Limb (tissue), 2 donors: ENCODE results near the gene GNA14.
"Not testable (repeated sequence)": the region's sequence is repeated elsewhere in the genome, so short reads cannot be mapped to it uniquely, and the experiment has no call there.

Source experiments
- DNase-seq, 2 donors: peaks; one replicate each; pipeline ENCODE4 v3.0.0-alpha.2; 2016; ENCODE audit errors: extremely low spot score in 2 of 2

The GNA14 gene

DNA sequence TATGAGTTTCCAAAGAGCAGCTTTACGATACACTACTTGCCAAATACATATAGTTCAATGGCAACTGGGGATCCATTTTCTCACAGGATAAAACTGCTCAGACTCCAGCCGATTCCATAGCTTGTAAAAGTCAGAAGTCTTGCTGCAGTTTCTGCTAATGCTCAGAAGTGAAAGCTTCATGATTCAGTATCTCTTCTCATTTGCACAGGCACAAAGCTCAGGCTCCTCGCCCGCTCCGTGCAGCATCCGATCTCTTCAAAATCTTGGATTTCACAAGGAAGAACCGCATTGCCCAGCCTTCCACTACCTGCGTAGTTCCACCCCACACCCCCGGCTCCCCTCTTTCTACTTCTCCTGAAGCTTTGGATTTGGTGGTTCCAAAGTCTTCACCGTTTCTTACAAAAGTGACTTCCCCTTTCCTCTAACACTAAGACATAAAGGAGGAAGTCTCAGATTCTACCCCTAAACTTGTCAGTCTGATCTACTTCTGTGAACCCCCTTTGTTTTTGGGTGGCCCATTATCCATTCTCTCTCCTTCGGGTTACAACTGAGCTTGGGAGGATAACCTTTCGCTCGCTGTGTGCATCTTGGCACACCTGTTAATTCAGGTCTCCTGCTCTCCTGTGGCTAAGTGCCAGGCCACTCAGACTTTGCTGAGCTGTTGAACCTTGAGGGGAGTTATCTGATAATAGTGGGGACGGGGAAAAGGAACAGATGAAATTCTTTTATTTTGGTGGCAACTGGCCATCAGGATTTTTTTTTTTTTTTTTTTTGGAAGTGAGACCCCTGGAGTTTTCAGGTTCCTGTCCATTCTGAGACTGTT, 194.1 kb downstream of the GNA14 start:
- no peak for DNase-seq

DNA sequence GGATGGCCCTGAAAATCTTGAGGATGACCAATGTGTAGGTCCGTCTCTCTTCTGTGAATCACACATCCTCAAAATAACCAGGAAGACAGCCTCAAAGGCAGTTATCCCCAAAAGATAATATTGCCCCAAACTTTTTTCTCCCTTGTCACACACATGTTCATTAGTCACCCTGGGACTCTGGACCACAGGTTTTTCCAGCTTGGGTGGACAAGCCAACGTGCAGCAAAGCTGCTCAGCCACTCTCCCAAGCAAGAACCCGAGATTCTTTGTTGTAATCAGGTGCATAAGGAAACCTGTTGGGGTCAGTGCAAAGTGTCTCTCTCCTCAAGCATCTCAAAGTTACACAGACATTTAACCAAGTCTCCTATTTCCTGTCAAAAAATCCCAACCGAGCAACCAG, 196.6 kb downstream of the GNA14 start:
- DNase-seq, result no peak

DNA sequence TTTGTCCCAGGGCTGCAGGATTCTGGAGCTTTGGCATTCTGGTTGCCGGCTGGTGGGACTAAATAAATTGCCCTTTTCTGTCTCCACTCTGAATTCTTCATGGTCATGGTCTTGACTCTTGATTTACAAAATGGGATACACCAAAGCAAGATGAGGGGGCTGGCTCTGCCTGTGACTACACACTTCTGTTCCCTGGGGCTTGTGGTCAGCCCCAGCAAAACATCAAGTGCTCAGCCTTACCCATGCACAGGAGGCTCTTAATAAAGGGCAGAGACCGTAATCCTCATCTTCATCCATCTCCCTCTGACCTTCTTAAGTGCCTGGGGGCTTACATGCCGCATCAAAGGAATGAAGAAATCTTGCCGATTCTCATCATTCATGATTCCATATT, 198.0 kb downstream of the GNA14 start:
- no peak for DNase-seq

DNA sequence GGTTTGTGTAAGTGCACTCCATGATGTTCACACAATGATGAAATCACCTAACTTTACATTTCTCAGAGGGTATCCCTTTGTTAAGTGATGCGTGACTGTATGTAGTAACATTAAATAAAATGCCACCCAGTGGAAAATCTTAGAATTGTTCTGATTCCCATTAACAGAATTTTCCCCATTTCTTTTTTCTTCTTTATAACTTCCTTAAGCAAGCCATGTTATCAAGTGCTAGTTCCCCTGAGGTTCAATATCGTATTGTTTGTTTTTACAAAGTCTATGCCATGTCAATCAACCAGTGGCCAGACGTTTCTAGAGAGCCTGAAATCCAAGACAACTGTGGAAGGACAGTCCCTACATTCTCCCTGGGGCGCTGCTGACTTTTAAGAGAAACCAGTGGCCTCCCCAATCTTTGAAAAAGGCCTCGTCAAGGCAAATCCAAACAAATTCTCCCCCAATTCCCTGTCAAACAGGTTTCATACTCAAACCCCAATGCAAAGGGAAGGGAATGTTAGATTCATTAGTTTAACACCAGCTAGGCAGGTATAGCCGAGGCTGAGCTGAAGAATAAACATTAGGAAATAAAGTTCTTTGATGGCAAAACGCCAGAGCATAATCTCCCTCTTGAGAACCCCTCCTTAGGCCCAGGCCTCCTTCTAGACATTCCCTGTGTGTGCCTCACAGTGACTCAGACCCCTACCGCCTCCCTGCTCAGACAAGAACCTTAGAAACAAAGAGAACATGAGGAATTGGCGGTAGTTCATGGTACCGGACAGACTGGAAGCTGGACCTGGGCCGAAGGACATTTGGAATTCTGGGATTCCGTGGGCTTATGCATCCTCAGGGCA, 198.7 kb downstream of the GNA14 start:
- no peak for DNase-seq

DNA sequence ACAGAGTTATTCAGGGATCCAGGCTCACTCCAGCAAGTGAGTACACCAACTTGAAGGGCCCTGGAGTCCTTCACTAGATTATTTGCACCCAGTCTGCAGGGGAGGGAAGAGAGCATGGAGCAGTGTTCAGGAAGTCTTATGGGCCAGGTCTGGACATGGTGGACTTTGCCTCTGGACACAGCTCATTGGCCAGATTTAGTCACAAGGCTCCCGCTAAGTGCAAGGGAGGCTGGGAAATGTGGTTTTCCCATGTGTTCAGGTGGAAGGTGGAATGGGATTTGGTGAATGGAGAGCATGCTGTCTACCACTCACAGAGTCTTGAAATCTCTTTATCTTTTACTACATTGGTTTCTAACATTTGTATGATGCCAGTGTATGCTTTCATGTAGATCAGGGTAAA, 200.5 kb downstream of the GNA14 start:
- DNase-seq, result no peak

DNA sequence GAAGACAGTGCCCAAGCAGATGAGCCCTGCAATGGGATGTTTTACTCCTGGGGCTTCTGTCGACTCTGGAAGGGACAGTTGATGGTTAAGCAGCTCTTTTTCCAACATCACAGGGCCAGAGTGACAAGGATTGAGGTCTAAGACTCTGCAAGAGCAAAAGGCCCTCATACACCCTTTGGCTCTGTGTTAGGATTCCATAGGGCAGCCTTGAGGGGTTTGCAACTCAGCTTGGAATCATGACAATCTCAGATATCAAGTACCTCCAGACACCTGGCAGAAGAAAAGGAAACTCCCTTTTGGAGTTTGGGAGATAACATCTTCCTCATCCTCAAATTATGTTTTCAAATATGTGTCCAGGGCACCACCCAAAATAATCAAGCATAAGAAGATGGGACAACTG, 205.7 kb downstream of the GNA14 start:
- DNase-seq, result no peak

DNA sequence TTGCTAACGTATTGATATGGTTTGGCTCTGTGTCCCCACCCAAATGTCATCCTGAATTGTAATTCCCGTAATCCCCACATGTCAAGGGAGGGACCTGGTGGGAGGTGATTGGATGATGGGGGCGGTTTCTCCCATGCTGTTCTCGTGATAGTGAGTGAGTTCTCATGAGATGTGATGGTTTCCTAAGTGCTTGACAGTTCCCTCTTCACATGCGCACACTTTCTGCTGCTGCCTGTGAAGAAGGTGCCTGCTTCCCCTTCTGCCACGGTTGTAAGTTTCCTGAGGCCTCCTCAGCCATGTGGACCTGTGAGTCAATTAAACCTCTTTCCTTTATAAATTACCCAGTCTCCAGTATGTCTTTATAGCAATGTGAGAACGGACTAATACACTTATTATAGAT, 207.0 kb downstream of the GNA14 start:
- not testable (repeated sequence) for DNase-seq

DNA sequence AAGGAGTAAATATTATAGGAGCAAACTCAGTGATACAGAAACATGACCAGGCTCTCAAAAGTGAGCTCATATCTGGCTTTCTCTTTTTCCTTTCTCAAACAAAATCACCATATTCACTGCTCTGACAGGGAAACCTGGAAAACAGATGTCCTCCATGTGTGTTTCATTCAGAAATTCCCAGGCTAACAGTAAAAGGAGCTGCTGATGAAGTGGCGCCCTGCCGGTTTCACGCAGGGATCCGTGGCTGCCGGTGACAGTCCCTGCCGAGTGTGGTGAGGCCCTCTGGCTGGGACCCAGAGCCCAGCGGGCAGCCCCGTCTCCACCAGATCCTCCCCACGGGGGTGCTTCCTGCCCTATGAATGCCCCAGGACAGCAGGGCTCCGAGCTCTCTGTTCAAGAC, 208.1 kb downstream of the GNA14 start:
- DNase-seq, result peak; percentile 58 to 69

DNA sequence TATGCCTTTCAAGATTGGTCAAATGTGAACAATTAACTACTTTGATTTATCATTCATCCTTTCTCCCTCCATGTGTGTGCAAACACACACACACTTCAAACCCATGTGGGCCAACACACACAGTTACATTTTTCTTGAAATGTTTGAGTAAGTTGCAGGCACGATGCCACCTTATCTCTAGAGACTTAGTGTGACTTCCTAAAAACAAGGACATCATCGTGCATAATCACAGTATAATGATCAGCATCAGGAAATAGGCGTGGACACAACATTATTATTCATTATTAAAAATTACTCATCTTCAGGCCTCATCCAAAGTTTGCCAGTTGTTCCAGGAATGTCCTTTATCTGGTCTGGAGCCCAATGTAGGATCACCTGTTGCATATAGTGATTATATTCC, 209.5 kb downstream of the GNA14 start:
- DNase-seq, result no peak

DNA sequence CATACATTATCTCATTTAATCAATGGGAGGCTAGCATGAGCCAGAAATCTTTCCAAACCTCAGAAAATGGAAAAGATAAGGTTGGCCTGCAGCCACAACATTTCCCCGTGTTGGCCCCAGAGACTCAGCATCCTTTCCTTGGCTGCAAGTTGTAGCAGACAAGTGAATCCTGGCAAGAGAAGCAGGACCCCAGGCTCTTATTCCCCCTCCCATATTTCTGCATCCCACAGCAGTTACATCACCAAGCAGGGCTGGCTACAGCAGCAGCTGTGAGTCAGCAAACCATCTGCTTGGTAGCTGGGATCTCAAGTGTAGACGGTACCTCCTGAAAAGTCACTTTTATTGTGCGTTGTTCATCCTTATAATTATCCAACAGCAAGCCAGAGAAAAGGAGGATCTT, 212.4 kb downstream of the GNA14 start:
- DNase-seq, result peak in 1 of 2 donors; percentile 57

DNA sequence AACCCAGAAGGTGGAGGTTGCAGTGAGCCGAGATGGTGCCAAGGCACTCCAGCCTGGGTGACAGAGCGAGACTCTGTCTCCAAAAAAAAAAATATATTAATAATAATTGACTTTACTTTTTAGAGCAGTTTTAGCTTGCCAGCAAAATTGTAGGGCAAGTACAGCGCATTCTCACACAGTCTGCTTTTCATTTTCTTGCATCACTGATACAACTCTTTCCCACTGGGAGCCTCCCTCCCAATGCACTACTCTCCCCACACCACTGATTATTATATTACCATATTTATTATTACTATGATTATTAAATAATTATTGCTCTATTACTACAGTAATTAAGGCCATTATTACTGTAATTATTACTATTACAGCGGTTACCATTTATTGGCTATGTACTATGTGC, 212.8 kb downstream of the GNA14 start:
- DNase-seq, result no peak

DNA sequence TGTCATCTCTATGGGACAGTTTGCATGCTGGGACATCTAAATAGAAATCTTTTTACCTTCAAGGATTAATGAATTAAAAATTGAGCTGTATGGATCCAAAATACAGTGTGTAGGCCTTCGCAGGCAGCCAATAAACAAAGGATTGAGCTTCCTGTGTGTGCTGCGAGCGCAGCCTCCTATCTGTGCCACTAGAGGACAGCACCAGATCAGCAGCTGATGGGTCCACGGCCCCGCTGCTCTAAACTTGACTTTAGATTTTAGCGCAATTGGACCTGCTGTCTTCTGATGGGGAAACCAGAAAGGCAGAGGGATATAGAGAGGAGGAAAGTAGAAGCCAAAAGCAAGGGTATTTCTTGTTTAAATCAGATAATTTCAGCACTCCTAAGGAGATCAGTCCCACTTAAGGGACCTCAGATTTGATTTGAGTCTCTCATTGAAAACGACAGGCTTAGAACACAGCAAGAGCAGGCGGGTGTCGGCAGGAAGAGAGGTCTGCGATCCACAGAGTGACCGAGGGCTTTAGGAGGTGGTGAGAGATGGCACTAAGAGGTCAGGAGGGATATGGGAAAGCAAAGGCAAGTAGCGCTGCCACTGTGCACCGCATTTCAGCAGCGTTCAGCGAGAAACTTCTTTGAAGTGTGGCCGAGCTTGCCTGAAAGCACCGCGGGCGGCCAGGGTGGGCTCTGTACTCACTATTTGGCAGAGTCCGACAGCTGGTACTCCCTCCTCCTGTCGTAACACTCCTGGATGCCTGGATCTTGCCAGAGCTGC, 214.3 kb downstream of the GNA14 start:
- DNase-seq, result peak; percentile 75 to 77

DNA sequence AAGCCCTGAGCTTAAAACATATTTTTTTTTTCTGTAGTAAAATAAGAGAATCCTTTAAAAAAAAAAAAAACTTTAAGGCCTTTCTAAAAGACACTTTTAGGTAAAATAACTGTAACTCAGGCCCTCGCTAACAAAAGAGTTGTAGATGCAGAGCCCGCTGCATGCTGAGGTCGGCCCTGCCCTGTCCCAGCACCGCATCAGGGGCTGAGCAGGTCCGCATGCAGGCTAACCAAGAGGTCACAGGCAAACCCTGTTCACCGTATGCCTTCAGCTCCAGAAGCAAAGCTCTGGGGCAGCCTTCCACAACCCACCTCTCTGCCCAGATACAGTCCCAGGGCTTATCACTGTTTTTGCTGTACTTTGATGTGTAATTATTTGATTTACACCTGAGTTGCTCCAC, 216.1 kb downstream of the GNA14 start:
- DNase-seq, result no peak

DNA sequence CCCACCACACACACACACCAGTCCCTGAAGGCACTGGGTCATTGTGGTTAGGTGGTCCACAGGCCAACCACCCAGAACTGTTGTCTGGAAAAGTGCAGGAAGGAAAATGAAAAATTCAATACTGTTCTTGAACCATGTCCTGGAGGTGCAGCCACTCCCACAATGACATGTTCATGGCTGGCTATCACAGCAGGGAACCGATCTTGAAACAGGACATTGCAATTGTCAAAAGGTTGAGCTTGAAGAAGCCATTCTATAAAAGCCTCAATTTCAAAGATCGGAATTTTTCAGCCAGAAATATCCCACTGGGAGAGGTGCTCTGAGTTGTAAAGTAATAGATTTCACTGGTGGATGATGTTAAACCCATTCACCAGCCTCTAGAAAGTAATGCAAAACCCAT, 218.2 kb downstream of the GNA14 start:
- no peak for DNase-seq

DNA sequence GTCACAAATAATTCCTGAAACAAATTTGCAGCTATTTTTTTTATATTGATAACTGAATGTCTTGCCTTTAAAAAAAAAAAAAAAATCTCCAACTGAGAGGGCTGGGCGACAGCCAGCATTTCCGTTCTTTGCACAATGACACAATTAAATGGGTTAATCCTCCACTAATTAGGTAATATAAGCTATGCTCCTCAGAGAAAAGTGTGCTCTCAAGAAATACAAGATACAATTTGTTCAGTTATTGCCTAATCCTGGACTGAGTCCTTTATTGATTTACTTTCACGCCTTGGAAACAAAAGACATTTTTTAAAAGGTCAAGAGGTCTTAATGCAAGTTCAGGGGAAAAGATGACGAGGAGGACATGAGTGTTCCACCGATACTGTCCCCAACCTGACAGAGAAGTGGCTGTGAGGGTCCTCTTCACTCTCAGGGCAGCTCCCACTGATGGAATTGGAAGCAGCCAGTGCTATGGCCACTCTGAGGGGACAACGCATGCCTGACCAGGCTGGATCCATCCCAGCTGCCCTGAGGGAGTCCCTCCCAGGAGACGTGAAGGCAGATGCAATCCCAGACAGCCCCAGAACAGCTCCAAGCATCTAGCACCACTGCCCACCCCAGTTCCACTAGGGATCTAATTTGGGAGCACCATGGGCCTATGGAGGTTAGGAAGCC, 220.7 kb downstream of the GNA14 start:
- DNase-seq, result no peak

DNA sequence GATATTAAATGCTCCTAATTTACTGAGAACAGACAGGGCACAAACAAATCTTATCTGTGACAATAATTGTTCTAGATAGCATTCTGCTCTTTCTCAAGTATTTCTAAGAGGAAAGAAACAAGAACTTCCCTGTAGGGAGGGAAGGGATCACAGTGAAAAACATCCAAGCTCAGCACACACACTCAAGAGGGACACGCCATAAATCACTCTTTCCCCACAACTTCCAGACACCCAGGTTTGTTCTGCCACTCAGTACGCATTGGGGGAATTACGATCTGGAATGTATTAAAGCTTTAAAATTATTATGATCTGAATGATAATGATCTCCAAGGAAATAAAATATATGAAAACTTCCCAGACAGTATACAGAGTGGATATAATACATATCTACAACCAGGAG, 221.4 kb downstream of the GNA14 start:
- no peak for DNase-seq

DNA sequence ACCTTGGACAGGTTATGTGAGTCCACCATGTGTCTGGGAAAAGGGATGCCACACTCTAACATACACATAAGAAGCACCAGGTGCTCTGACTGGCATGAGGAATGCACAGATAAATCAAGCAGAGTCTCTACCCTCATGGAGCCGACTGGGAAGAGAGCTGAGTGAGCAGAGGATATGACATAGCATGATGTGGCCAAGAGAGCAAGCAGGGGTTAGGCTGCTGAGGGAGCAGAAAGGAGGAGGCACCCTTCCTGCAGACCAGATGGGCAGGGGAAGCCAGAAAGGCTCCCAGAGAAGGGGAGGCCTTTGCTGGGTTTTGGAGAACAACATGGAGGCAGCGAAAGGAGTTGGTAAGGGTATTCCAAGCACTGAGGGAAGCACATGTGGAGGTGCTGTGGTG, 223.1 kb downstream of the GNA14 start:
- no peak for DNase-seq

DNA sequence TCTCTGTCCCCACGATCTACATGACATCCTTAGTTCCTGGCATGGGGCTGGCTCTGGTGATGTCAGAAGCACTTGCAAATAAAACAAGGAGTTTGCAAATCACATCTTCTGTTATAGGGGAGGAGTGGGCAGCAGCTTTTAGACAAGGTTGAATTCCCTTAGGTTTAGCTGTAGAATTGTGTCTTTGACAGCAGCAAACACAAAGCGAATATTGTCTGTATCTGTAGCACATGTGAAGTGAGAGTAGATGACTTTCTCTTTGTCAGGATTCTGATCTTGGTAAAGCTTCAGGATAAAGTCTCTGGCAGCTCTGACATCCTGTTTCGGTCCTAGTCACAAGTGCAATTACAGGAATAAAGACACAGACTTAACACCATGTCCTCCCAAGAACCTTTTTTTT, 224.3 kb downstream of the GNA14 start:
- no peak for DNase-seq

DNA sequence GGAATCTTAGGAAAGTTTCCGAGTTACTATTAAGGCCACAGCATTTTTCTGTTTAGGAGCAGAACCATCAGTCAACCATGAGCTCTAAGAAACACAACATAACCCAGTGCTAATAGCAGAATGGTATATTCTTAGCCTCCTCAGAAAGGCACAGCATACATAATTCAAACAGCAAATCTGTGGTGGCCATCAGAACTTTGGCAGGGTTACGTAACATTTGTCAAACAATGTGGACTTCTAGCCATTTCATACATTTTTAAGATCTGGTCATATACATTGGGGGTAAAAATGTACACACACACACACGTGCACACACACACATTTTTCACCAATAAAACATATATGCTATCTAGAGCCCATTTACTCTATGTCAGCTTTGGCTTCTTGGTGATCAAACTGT, 225.2 kb downstream of the GNA14 start:
- DNase-seq, result no peak

DNA sequence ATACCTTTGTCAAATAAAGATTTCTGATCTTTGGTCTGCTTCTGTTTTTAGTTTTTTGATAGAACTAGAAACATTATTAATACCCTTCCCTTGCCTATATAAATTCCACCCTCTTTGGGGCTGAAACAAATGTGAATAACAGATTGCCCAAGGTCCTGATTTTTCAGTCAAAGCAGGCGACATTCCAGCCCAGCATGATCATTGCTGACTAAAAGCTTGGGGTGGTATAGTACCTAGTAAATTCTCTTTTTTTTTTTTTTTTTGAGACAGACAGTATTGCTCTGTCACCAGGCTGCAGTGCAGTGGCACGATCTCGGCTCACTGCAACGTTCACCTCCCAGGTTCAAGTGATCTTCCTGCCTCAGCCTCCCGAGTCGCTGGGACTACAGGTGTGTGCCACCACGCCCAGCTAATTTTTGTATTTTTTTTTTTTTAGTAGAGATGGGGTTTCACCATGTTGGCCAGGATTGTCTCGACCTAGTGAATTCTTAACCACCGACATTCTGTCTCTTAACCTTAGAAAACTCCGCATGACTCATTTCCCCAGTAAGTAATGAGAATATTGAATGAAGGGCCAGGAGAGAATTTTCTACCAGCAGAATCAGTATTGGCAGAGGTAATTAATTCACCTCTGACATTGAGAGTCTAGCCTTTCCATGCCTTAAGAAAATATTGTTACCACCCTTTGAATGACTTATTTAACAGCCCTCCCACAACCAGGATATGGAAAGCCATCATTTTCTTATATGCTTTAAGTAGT, 226.4 kb downstream of the GNA14 start:
- no peak for DNase-seq

DNA sequence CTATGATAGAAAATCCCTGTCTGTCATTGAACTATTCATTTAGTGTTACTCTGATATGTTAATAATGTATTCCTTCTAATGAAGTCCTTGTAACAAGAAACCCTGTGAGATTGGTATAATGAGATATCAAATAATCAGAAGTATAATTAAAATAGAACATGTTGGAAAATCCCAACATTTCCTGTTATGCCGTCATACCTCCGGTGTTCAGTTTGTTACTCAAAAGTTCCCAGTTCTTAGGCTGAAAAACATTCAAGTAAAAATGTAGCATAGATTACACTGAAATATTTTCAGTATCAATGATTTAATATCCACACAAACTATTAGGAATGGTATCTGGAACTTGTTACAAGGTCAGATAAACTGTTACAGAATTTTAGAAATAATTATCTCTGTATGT, 227.5 kb downstream of the GNA14 start:
- DNase-seq, result no peak
